Fibroblast of mammary gland (primary cell): ENCODE results near the gene BORCS5.

Experiments used
- DNase-seq: peaks from one replicate; pipeline ENCODE4 v3.0.0-alpha.2; 2010; ENCODE audit warnings: low read depth
- H3K4me3 ChIP-seq: 2 replicates; pipeline ENCODE4 v1.5.1; 2011; ENCODE audit warnings: low read depth, mild to moderate bottlenecking, low read length, moderate library complexity; ENCODE audit not compliant: control insufficient read depth
- CTCF ChIP-seq: conservative IDR thresholded peaks from 2 replicates; pipeline ENCODE4 v1.5.1; 2011; ENCODE audit warnings: low read depth, low read length, inconsistent platforms; ENCODE audit not compliant: control insufficient read depth, insufficient read depth

The BORCS5 gene

GRCh38 chr12:12428047-12428446 lies 71.2 kb downstream of the BORCS5 start:
- no peak overlapping the region for H3K4me3 ChIP-seq
- TF ChIP-seq CTCF = no peak
- DNase-seq = no peak

GRCh38 chr12:12428961-12429657 lies 72.2 kb downstream of the BORCS5 start:
- no peak for DNase-seq
- TF ChIP-seq CTCF = no peak
- no peak overlapping the region for H3K4me3 ChIP-seq

GRCh38 chr12:12432364-12432763 lies 75.5 kb downstream of the BORCS5 start:
- H3K4me3 ChIP-seq = no peak overlapping the region
- no peak for TF ChIP-seq CTCF
- peak; percentile 87 for DNase-seq

- DNase-seq = no peak
- no peak for TF ChIP-seq CTCF
- H3K4me3 ChIP-seq = no peak overlapping the region
Observed at GRCh38 chr12:12433203-12433731, 76.4 kb downstream of the BORCS5 start.

GRCh38 chr12:12436831-12437345 lies 80.0 kb downstream of the BORCS5 start:
- TF ChIP-seq CTCF = no peak
- H3K4me3 ChIP-seq = no peak overlapping the region
- DNase-seq = peak; percentile 68

GRCh38 chr12:12439636-12440035 lies 82.8 kb downstream of the BORCS5 start:
- H3K4me3 ChIP-seq = no peak overlapping the region
- peak; percentile 95 for DNase-seq
- TF ChIP-seq CTCF = no peak
